ENCODE results near the gene CAPS.

- TF ChIP-seq, protein P1, sequence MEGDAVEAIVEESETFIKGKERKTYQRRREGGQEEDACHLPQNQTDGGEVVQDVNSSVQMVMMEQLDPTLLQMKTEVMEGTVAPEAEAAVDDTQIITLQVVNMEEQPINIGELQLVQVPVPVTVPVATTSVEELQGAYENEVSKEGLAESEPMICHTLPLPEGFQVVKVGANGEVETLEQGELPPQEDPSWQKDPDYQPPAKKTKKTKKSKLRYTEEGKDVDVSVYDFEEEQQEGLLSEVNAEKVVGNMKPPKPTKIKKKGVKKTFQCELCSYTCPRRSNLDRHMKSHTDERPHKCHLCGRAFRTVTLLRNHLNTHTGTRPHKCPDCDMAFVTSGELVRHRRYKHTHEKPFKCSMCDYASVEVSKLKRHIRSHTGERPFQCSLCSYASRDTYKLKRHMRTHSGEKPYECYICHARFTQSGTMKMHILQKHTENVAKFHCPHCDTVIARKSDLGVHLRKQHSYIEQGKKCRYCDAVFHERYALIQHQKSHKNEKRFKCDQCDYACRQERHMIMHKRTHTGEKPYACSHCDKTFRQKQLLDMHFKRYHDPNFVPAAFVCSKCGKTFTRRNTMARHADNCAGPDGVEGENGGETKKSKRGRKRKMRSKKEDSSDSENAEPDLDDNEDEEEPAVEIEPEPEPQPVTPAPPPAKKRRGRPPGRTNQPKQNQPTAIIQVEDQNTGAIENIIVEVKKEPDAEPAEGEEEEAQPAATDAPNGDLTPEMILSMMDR (IDR thresholded peaks at IDR 0.05; ENCODE audit: low read depth, low read length) = no peak
- no peak for TF ChIP-seq POLR2A (IDR thresholded peaks at IDR 0.05; ENCODE audit: extremely low read depth, insufficient read length)
- no peak for TF ChIP-seq MYC (IDR thresholded peaks at IDR 0.05; ENCODE audit: low read depth, low read length)
These were observed 8.1 kb downstream of the CAPS start for GRCh38 chr19:5922161-5922545.
